NCI-H345 treated with DMSO at 0.1 percent for 48 hours (cell line): ENCODE measurements around the gene VPS37B.

Experiments used
- DNase-seq: peaks from one replicate; lab custom pipeline; 2025; ENCODE audit not compliant: unreplicated experiment; lab: John Stamatoyannopoulos, UW

VPS37B gene

DNA sequence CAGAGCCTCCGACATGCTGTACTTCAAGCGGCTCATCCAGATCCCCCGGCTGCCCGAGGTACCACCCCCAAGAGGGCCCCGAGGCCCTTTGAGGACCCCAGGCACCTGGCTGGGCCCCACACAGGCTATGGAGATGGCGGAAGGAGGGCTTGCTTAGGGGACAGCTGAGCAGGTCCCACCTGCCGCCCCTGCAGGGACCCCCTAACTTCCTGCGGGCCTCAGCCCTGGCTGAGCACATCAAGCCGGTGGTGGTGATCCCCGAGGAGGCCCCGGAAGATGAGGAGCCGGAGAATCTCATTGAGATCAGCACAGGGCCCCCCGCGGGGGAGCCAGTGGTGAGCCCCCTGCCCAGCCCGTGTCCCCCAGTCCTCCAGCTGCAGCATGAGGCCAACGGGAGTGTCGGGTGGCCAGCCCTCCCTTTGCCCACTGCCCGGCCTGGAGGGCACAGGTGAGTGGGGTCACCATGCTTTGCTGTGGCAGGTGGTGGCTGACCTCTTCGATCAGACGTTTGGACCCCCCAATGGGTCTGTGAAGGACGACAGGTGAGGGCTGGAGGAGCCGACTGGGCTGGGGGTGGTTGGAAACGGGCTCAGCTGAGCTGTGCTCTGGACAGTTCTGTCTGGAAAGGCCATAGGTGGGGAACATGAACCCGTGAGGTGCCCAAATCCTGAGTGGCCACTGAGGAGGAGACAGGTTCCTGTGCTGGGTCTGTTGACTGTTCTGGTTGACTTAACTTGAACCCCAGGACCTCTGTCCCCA lies 40.7 kb downstream of the VPS37B start:
- DNase-seq = no peak

DNA sequence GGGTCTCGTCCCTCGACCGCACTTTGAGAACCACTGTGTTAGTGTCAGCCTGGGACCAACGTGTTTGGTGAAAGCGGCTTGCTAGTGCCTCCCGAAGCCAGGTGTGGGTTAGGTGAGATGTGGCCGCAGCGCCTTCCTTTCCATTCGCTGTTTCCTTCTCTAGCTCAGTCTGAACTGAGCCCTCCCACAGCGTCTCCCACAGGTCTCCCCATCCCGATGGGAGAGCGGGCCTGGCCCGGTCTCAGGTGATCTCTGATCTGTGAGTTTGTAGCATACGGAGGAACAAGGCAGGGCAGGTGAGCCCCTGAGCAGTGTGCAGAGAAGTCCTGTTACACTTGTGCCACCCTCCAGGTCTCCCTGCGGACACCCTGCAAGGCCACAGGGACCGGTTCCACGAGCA lies 41.4 kb downstream of the VPS37B start:
- DNase-seq = no peak

DNA sequence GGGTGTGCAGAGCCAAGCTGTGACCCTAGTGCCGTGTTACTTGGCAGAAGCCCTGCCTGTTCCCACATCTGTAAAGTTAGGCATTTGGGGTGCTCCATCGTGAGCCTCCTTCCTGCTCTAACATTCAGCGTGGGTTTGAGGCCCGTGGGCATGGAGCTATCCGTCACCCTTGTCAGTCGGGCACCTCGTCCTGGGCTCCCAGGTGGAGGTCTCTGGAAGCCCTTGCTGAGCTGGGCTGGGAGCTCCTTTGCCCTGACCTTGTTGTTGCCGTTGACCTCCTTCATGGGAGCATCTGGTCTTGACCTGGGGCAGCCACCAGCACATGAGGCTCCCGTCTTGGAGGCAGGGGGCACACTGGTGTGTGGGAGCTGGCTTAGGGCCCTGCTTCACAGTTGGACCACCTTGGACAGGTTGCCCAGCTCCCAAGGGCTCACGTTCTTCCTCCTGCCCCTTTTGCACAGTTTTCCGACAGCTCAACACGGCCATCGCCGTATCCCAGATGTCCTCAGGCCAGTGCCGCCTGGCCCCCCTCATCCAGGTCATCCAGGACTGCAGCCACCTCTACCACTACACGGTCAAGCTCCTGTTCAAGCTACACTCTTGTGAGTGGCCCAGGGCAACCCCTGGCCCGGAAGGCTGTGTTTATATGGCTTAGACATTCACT lies 42.2 kb downstream of the VPS37B start:
- DNase-seq = no peak

DNA sequence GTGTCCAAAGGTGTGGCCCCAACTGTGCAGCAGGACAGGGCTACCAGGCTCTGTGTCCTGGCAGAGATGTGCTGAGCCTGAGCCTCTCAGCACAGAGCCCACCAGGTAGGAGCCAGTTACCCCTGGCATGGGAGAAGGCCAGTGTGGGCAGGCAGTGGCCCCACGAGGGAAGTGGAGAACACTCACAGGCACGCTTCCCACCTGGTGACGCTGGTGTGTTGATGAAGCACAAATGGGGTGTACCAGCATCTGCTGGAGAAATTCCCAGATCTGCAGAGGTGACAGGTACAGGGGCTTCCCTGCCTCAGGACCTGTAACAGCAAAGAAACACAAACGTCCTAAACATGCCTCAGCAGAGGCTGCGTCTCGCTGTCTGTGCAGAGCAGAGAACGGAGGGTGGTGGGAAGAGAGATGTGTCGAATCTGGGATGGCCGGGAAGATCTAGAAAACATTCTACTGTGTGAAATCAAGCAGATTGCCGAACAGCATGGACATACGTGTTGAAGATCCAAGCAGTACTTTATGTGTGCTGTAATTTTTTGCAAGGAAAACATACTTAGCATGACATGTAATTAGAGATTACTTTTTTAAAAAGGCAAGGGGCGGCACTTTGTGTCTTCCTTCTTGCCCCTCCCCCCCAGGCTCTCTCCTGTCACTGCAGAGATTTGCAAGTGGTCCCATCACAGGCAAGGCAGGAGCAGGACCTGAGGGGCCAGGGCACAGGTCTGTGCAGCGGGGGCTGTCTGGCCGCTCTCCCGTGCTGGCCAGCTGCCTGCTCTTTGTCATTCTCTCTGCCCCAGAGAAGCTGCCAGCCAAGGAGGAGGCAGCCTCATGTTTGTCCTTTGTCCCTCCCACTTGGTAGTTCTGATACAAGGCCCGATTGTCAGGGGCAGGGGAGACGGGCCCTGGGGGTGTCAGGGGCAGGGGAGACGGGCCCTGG lies 43.3 kb downstream of the VPS37B start:
- no peak for DNase-seq

DNA sequence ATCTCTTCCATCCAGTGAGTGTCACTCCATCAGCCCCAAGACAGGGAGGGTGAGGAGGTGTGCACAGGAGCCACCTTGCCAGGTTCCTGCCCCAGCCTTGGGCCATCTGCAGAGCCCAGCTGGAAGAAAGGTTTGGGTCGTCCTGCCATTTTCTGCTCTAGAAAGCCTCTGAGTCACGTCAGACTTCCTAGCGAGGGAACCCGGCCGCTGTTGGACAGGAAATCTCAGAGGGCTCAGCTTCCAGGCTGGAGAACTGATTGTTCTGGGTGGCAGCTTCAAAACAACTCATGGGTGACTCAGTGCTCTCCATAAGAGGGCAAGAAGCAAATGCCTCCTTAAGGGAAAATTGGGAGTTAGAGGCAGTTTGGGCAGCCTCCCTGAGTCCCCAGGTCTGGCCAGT lies 44.1 kb downstream of the VPS37B start:
- no peak for DNase-seq

DNA sequence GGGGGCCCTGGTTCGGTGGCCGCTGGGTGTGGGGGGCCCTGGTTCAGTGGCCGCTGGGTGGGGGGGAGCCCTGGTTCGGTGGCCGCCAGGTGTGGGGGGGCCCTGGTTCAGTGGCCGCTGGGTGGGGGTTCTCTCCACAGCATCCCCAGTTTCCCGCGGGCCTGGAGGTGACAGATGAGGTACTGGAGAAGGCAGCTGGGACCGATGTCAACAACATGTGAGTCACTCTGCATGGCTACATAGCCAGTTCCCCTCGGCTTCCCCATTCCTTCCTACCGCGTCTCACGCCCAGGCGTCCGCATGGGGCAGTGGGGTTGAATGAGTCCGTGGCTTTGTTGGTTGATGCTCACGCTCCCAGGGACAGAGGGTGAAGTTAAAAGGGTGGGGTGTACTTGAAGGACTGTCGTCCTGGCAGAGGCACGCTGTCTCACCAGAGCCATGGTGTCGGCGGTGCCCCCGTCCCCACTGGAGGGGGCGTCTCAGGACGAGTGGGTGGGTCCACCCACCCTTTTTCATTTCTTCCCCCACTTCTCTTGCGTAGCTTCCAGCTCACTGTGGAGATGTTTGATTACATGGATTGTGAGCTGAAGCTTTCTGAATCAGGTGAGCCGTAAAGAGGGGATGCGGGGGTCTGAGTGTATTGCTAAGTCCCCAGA lies 45.1 kb downstream of the VPS37B start:
- DNase-seq = no peak

DNA sequence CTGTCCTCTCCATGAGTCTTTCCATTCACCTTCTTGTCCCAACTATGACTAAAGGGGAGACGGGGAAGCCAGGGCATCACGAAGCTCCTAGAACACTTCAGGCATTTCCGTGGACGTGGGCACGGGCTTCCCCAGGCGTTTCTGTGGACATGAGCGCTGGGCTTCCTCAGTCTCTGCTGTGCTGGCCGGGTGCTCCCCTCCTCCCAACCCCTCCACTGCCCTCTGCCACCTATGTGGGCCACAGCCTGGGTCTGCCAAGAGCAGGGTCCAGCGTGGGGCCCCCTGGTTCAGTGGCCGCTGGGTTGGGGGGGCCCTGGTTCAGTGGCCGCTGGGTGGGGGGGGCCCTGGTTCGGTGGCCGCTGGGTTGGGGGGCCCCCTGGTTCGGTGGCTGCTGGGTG lies 45.9 kb downstream of the VPS37B start:
- DNase-seq = no peak

DNA sequence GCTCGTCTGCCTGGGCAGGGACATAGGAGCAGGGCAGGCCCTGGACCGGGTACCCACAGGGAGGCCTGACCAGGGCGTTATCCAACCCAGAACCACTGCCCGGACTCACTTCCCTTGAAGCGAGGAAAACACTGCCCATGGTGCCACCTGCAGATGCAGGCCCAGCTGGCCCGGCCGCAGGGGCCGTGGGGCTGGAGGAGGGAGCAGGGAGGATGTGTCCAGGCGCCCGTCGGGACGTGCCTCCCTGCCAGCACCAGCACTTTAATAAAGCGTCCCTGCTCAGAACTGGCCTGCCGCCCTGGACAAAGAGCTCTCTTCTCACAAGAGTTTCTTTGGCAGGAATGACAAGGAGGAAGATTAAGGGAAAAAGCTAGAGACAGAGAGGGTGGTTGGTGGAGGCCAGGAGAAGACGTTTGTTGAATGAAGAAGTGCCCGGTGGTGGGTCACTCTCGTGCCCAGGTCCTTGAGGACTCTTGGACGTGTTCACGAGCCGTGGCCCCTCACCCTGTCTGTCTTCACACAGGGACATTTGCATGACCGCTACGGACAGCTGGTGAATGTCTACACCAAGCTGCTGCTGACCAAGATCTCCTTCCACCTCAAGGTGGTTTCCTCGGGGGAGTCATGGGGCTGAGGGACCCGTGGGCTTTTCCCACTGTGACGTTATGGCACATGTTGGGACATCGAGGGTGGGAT lies 46.4 kb downstream of the VPS37B start:
- DNase-seq = no peak

DNA sequence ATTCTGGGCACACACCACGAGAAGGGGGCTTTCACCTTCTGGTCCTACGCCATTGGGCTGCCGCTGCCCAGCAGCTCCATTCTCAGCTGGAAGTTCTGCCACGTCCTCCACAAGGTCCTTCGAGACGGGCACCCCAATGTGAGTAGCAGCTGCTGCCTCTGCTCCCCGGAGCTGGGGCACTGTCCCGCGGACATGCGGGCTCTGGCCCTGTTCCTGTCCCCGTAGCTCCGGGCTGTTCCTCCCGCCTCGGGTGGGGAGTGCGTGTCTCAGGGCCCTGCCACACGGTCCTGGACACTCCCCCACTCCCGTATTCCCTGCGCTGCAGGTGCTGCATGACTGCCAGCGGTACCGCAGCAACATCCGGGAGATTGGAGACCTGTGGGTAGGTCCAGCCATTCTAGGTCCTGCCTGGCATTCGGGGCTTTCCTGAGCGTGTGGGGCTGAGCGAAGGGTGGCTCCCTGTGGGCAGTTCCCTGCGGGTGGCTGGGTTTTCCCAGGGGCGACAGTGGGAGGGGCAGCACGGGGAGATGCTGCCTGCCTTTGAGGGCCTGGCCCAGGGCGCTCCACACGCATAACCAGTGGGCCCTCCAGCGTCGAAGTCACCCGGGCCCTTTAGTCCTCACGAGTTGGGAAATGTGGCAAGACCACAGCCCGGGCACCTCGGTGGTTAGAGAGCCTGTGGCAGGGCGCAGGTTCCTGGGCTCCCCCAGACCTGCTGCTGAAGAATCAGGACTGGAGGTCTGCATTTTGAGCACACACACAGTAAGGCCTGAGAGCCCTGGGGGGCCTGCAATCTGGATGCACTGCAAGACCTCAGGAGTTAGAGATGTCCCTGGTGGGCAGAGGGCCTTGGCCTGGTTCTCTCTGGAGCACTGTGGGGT lies 47.2 kb downstream of the VPS37B start:
- no peak for DNase-seq

DNA sequence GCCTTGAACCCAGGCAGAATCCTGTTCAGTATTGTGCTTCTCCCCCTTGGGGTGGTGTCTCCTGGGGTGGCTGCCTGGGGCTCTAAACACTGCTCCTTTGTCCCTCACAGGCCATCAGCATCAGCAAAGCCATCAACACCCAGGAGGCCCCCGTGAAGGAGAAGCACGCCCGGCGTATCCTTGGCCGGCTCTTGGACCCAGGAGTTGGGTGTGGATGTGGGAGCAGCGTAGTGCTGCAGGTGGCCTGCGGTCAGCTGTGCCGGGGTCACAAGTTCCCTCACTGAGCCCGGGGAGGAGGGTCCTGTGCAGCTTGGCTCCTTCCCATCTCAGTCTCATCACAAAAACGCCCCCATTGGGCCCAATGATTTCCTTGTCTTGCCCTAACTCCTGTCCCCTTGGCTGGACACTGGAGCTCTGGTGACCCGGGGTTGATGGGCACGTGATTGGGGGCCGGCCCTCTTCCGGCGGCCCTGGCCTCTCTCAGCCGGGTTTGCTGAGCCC lies 48.0 kb downstream of the VPS37B start:
- no peak for DNase-seq

DNA sequence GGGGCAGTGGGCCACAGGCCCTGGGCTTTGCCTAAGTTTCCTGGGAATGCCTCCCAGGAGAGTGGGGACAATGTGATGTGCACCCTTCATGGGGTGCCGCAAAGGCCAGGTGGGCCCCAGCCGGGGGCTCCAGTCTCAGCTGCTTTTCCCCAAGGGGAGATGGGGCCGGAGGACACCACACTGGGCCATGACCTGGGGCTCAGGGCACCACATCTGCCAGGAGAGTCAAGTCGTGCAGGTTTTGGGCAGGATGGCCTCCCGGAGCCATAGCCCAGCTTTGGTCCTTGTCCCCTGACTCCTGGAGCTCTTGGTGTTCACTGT lies 48.4 kb downstream of the VPS37B start:
- DNase-seq = no peak

DNA sequence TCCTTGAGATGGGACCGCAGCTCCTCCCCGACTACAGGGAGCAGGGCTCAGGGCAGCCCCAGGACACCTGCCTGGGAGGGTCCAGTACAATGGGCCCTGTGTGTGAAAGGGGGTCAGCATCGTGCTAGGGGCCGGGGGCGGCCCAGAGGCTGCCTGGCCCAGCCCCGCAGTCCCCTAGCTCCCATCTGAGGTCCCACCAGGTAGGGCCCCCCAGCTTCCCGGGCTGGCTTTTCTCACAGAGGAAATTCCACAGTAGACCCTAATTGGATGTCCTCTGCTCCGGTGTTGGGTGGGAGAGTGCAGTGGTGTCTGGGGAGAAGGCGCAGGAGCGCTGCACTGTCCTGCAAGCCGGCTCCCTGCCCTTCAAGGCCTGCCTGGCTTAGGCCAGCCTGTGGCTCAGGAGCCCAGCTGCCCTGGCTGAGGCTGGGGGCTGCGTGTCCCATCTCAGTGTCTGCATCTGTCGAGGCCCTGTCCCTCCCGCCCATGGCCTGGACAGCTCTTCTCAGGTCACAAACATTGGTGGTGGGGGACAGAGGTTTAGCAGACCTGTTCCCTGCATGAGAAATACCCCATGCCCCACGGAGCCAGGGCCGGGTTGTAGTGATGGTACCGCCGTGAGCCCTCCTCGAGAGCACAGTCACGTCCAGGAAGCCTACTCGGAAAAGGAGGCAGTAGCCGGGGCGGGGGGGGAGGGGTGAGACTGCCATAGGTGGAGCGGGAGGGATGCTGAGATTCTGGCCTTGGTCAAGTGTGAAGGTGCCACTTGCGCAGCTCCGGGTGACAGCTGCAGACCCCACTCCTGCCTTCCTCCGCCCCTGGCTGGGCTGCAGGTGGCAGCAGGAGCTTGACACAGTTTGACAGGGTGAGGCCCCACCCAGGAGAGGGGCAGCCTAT lies 49.1 kb downstream of the VPS37B start:
- DNase-seq = no peak

DNA sequence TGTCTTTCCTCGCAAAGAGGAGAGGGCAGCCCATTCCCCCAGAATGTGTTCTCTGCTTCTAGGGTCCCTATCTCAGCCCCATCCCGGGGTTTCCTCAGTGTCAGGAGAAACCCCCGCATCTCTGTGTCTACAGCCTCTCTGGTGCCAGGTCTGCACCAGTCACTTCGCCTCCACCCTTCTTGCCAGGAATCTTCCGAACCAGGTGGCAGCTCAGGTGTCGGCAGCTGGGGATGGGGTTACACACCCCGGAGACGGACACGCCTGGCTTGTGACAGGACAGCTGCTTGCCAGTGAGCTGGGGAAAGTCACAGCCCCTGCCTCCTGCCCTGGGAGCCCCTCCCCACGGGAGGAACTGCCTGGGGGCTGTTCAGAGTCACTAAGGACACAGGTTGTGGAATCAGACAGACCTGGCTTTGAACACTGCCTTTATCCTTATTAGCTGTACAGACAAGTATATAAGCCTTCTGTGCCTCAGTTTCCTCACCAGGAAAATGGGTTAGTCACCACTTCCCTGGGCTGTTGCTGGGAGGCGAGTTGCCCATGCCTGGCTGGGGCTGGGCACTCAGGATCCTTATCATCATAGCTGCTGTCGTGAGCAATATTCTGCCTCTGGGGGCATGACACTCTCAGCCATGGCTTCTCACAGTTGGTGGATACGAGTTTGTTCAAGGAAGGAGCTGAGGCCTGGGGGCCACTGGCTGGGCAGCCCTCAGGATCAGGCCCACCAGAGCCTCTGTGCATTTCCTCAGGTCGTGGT lies 49.9 kb downstream of the VPS37B start:
- DNase-seq = no peak

DNA sequence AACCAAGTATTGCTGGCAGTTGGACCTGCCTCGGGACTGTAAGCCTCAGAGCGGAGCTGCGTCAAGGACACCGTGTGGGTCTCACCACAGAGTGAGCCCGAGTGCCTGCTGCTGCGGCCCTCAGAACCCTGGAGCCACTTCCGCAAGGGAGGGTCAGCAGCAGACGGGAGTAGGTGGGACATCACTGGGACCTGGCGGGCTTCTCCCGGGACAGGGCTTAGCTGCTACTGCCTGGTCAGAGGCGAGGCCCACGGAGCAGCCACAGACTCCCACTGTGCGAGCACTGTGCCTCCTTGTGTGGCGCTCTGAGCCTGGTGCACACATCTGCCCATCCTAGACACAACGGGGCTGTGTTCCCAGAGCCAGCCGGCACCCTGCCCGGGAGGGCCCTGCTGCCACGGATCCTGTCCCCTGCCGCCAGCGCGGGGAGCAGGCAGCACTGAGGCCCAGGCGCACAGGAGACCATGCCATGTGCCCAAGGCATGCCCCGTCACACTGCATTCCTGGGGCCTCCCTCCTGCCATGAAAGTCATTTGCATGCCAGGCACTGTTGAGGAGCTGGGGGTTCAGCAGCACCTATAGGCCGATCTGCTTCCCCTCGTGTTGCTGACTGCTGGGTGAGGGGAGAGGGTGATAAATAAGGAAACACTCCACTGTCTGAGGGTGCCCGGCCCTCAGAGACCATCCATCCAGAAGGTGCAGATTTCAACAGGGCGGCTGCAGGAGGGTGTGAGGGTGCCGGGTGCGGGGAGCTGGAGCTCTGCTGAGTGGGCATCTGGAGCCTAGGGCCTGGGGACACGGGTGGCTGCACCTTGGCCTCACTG lies 50.7 kb downstream of the VPS37B start:
- no peak for DNase-seq

DNA sequence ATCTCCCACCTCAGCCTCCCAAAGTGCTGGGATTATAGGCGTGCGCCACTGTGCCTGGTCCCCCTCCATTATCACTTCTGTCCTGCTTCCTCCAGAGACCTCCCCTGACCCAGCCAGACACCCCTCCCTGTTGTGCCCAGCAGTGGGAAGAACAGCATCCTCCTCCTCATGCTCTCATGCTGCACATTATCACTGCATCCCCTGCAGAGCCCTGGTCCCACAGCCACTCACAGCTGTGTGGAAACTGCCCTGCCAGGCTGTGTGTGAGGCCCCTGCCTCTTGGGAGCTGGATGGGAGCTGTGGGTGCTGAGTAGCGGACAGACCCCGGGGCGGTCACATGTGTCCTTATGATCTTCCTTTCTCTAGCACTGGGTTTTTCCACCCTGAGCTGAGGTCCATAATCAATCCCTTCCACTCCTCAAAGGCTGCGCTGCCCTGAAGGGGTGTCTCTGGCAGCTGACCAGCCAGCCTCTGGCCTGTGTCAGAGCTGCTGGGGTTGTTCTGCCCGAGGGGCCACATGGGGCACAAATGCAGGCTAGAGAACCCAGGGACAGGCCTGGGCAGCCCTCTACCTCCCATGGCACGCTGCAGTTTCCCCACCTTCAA lies 51.5 kb downstream of the VPS37B start:
- no peak for DNase-seq

DNA sequence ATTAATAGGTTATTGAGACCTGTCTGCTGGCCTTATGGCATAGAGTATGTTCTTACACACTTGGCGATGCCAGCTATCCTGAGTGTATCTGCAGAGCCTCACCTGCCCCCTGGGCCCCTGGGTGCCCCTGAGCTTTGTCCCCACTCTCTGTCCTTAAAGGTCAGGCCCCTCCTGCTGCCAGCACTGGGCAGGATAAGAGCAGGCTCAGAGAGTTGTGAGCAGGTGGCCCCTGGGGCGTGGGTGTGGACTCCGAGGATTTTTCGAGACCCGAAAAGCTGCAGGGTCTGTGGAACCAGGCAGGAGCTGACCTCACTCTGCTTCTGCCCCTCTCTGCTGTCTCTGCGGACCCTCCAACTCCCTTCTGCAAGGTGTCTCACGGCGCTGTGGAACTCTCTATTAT lies 52.5 kb downstream of the VPS37B start:
- no peak for DNase-seq
